ENCODE data around the gene AKR1C8. TPM values are rescaled to one million over a fixed set of nuclear protein-coding genes. Genes with fewer than 3 reads are reported as not detected.
"Not testable (repeated sequence)": the region's sequence is repeated elsewhere in the genome, so short reads cannot be mapped to it uniquely, and the experiment has no call there.

The AKR1C8 gene
- total RNA-seq, 2 experiments from 2014 or later, result 0.14 TPM; not detected in 1

DNA sequence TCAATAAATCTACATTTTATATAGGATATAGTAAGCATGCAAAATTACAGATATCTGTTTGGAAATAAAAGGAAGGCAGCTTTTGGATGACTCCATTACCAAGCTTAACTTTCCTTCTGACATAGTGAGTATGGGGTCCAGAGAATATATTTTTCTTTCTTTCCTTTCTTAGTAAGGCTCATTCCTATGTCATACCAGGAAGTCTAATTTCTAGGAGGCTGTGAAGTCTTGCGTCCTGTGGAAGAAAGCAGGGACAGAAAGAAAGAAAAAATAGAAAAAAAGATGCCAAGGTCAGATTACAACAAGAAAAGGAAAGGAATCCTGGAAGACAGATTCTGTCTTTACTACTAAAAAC lies 36.3 kb downstream of the AKR1C8 start:
- Mint-ChIP-seq H3K4me3 (no peak overlapping the region), H3K36me3 (no peaks in the 10 kb centered on the region), H3K9me3 (ENCODE audit: low read depth) (no peaks in the 10 kb centered on the region), H3K27ac (no peak overlapping the region), H3K4me1 (no peaks in the 10 kb centered on the region), H3K27me3 (no peaks in the 10 kb centered on the region)
- no peak for DNase-seq
- CTCF ChIA-PET, result no interaction called here
- no peak for ATAC-seq

DNA sequence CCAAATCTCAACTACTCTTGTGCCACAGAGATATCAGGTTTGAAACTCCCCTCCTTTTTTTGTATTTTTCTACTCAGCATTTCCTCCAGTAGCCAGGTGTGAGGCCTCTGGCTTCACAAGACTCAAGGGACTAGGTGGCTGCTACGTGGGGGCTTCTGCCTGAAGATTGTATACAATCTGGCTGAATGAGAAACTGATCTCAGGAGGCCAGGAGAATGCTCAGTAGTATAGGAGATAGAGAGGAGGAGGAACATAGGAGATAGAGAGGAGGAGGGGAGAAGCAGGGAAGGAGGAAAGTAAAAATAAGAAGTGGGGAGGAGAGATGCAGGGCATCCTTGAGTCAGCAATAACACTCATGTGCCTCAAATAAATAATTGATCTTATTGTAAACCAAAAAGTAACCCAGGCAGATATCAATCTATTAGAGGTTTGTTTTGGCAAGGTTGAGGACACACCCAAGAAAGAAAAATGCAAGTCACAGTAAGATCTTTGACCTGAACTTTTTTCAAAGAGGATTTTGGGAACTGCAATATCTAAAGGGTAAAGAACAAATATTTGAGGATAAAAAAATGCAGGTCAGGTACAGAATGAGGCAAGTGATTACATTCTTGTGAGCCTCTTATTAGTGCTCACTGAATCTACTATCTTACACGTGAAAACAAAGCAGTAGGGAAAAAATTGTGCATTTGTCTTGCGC lies 36.8 kb downstream of the AKR1C8 start:
- Mint-ChIP-seq H3K9me3 (ENCODE audit: low read depth) (no peaks in the 10 kb centered on the region), H3K4me3 (no peak overlapping the region), H3K4me1 (no peaks in the 10 kb centered on the region), H3K27me3 (no peaks in the 10 kb centered on the region), H3K27ac (no peak overlapping the region), H3K36me3 (no peaks in the 10 kb centered on the region)
- CTCF ChIA-PET, result no interaction called here
- ATAC-seq (no peak), DNase-seq (no peak)

DNA sequence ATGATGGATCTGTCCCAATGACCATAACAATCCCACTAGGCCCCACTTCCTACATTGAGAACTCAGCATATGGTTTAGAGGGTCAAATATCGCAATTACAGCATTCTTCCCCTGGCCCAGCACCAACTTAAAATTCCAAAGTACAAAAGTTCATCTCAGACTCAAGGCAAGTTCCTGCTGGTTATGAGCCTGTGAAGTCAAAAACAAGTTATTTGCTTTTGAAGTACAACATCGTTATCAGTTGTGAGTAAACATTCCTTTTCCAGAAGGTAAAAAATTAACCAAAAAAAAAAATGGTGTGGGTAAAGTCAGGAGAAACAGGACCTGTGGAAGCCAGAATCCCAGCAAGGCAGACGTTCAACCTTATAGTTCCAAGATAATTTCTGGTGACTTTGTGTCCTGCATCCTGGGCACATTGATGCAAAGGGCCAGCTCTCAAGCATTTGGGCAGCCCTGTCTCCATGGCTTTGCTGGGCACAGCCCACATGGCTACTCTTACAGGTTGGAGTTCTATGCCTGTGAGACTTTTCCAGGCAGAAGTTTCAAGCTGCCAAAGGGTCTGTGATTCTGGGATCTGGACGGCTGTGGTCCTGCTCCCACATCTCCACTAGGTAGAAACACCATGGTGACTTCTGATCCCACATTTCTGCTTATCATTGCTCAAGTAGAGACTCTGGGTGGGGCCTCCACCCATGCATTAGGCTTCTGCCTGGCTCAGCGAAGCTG lies 37.5 kb downstream of the AKR1C8 start:
- Mint-ChIP-seq H3K27me3 (no peaks in the 10 kb centered on the region), H3K27ac (no peak overlapping the region), H3K4me3 (no peak overlapping the region), H3K4me1 (no peaks in the 10 kb centered on the region), H3K9me3 (ENCODE audit: low read depth) (no peaks in the 10 kb centered on the region), H3K36me3 (no peaks in the 10 kb centered on the region)
- DNase-seq (no peak), ATAC-seq (no peak)
- CTCF ChIA-PET, result no interaction called here

- Mint-ChIP-seq H3K9me3 (ENCODE audit: low read depth) (no peaks in the 10 kb centered on the region), H3K36me3 (no peaks in the 10 kb centered on the region), H3K4me1 (no peaks in the 10 kb centered on the region), H3K4me3 (no peak overlapping the region), H3K27me3 (no peaks in the 10 kb centered on the region), H3K27ac (no peak overlapping the region)
- no peak for ATAC-seq
- no peak for DNase-seq
- CTCF ChIA-PET, result no interaction called here
Measured at GRCh38 chr10:5146920-5147254, 38.1 kb downstream of the AKR1C8 start.

- no peak for DNase-seq
- H3K36me3 Mint-ChIP-seq, result no peaks in the 10 kb centered on the region
- no peak overlapping the region for H3K4me3 Mint-ChIP-seq
- H3K27me3 Mint-ChIP-seq, result no peaks in the 10 kb centered on the region
- H3K4me1 Mint-ChIP-seq, result no peaks in the 10 kb centered on the region
- no peak overlapping the region for H3K27ac Mint-ChIP-seq
- CTCF ChIA-PET, result no interaction called here
- ATAC-seq, result no peak
- no peaks in the 10 kb centered on the region for H3K9me3 Mint-ChIP-seq (ENCODE audit: low read depth)
Measured at GRCh38 chr10:5143137-5143536, 41.8 kb downstream of the AKR1C8 start.

GRCh38 chr10:5142199-5142598 lies 42.8 kb downstream of the AKR1C8 start:
- Mint-ChIP-seq H3K9me3 (ENCODE audit: low read depth) (no peaks in the 10 kb centered on the region), H3K27ac (no peak overlapping the region), H3K4me1 (no peaks in the 10 kb centered on the region), H3K36me3 (no peaks in the 10 kb centered on the region), H3K27me3 (no peaks in the 10 kb centered on the region), H3K4me3 (no peak overlapping the region)
- DNase-seq (no peak), ATAC-seq (no peak)
- CTCF ChIA-PET, result no interaction called here

GRCh38 chr10:5137699-5138098 lies 47.3 kb downstream of the AKR1C8 start:
- H3K4me3 Mint-ChIP-seq; CTCF ChIA-PET; ATAC-seq; H3K27ac Mint-ChIP-seq; H3K36me3 Mint-ChIP-seq; H3K27me3 Mint-ChIP-seq; H3K4me1 Mint-ChIP-seq; DNase-seq; H3K9me3 Mint-ChIP-seq (ENCODE audit: low read depth): not testable (repeated sequence)

GRCh38 chr10:5136468-5137087 lies 48.4 kb downstream of the AKR1C8 start:
- H3K27ac Mint-ChIP-seq, result no peak overlapping the region

DNA sequence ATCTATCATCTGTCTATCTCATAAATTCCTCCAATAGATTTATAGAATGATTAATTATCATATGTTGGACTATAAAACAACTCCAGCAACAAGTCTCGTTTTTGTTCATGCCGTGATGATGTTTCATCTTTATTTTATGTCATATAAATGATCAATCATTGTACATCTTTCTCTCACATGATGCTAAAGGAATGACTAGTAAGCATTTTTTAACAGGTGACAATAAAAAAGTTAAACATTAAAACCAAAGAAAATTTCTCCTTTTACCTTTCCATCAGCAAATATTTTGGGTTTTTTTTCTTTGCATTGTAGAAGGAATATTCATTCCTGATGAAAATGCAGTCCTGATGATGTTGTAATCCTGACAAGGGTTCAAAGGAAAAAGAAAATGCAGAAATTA lies 49.4 kb downstream of the AKR1C8 start:
- H3K36me3 Mint-ChIP-seq, result no peaks in the 10 kb centered on the region
- H3K27me3 Mint-ChIP-seq, result no peaks in the 10 kb centered on the region
- CTCF ChIA-PET, result no interaction called here
- no peak for ATAC-seq
- no peaks in the 10 kb centered on the region for H3K4me1 Mint-ChIP-seq
- H3K9me3 Mint-ChIP-seq (ENCODE audit: low read depth), result no peaks in the 10 kb centered on the region
- H3K4me3 Mint-ChIP-seq, result no peak overlapping the region
- no peak overlapping the region for H3K27ac Mint-ChIP-seq
- no peak for DNase-seq

More at GRCh38 chr10:5136468-5137087, 48.4 kb downstream of the AKR1C8 start:
- H3K4me1 Mint-ChIP-seq, result no peaks in the 10 kb centered on the region
- DNase-seq, result no peak
- no peak for ATAC-seq
- CTCF ChIA-PET, result no interaction called here
- no peak overlapping the region for H3K4me3 Mint-ChIP-seq
- H3K36me3 Mint-ChIP-seq, result no peaks in the 10 kb centered on the region
- H3K9me3 Mint-ChIP-seq (ENCODE audit: low read depth), result no peaks in the 10 kb centered on the region
- no peaks in the 10 kb centered on the region for H3K27me3 Mint-ChIP-seq

GRCh38 chr10:5125315-5126044 lies 59.5 kb downstream of the AKR1C8 start:
- DNase-seq (no peak), ATAC-seq (no peak)
- H3K4me1 Mint-ChIP-seq, result no peaks in the 10 kb centered on the region
- no peak overlapping the region for H3K27ac Mint-ChIP-seq
- no peaks in the 10 kb centered on the region for H3K36me3 Mint-ChIP-seq
- H3K4me3 Mint-ChIP-seq, result no peak overlapping the region
- H3K27me3 Mint-ChIP-seq, result no peaks in the 10 kb centered on the region
- H3K9me3 Mint-ChIP-seq (ENCODE audit: low read depth), result no peaks in the 10 kb centered on the region
- CTCF ChIA-PET, result no interaction called here

GRCh38 chr10:5123886-5124285 lies 61.1 kb downstream of the AKR1C8 start:
- Mint-ChIP-seq H3K4me1 (no peaks in the 10 kb centered on the region), H3K4me3 (no peak overlapping the region), H3K36me3 (no peaks in the 10 kb centered on the region), H3K9me3 (ENCODE audit: low read depth) (no peaks in the 10 kb centered on the region), H3K27ac (no peak overlapping the region), H3K27me3 (no peaks in the 10 kb centered on the region)
- CTCF ChIA-PET, result no interaction called here
- DNase-seq, result no peak
- ATAC-seq, result no peak

DNA sequence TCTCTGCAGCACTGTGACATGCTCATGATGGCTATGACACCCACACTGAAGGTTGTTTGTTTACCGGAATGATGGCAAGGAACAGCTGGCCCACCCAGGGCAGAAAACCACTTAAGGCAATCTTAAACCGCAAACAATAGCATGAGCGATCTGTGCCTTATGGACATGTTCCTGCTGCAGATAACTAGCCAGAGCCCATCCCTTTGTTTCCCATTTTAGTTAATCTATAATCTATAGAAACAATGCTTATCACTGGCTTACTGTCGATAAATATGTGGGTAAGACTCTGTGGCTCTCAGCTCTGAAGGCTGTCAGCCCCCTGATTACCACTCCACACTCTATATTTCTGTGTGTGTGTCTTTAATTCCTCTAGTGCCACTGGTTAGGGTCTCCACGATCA lies 65.0 kb downstream of the AKR1C8 start:
- H3K4me1 Mint-ChIP-seq; DNase-seq; H3K27ac Mint-ChIP-seq; H3K27me3 Mint-ChIP-seq; H3K4me3 Mint-ChIP-seq; H3K9me3 Mint-ChIP-seq (ENCODE audit: low read depth); CTCF ChIA-PET; ATAC-seq; H3K36me3 Mint-ChIP-seq: not testable (repeated sequence)

DNA sequence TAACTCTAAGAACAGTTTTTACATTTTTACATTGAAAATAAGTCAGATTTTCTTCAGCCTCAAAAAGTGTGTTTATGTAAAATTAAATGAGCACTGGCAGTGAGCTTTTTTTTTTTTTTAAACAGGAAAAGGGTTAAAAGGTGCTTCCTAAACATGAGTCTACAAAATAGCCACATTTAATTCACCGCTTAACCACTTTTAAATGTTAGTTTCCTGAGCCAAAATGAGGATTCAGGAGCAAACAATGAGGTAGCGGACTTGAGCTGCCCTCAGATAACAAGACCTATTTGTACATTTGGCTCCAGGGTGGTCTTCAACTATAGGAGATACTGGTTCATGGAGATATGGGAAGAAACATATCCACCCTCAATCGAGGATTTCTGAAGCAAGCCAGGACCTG lies 67.9 kb downstream of the AKR1C8 start:
- Mint-ChIP-seq H3K36me3 (no peaks in the 10 kb centered on the region), H3K27ac (no peak overlapping the region), H3K4me3 (no peak overlapping the region), H3K9me3 (ENCODE audit: low read depth) (no peaks in the 10 kb centered on the region), H3K4me1 (no peaks in the 10 kb centered on the region), H3K27me3 (no peaks in the 10 kb centered on the region)
- CTCF ChIA-PET, result no interaction called here
- DNase-seq, result no peak
- no peak for ATAC-seq

DNA sequence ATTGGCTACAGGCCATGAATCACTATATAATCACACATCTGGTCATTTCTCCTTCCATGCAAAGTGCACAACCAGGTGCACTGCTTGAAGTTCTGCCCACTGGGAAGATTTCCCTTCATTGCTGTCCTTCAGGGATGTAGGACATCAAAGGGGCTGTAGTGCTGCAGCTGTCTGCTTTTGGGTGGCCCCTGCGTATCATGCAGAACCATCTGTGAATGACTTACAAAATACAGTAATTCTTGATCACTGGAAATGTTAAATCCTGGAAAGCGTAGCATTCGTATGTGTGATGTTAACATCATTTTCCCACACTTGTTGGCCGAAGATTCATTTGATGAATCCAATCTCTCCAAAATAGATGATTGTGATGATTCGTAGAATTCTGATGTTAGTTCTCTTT lies 68.3 kb downstream of the AKR1C8 start:
- no peaks in the 10 kb centered on the region for H3K36me3 Mint-ChIP-seq
- H3K27me3 Mint-ChIP-seq, result no peaks in the 10 kb centered on the region
- H3K27ac Mint-ChIP-seq, result no peak overlapping the region
- no peaks in the 10 kb centered on the region for H3K4me1 Mint-ChIP-seq
- ATAC-seq (no peak), DNase-seq (no peak)
- H3K9me3 Mint-ChIP-seq (ENCODE audit: low read depth), result no peaks in the 10 kb centered on the region
- CTCF ChIA-PET, result no interaction called here
- no peak overlapping the region for H3K4me3 Mint-ChIP-seq

Measured in activated CD8-positive, alpha-beta memory T cell treated with anti-CD3 and anti-CD28 coated beads, Interleukin-2, amount 10 ng/mL, durations not matched to agents 7 days and 5 days (primary cell).